Osteoblast (primary cell): ENCODE data around the gene THOP1. TPM values are rescaled to one million over a fixed set of nuclear protein-coding genes. Genes with fewer than 3 reads are reported as not detected.

Source experiments
- DNase-seq: peaks from one replicate; pipeline ENCODE4 v3.0.0; 2011; ENCODE audit warnings: low spot score, mixed read lengths; ENCODE audit not compliant: insufficient read length; ENCODE audit errors: missing footprints
- H2AFZ ChIP-seq: 2 replicates; pipeline ENCODE4 v1.6.0; 2011; ENCODE audit warnings: mild to moderate bottlenecking, low read length
- H3K27ac ChIP-seq: 2 replicates; pipeline ENCODE4 v1.5.1; 2011; ENCODE audit warnings: mild to moderate bottlenecking, low read depth, low read length, moderate library complexity
- H3K27me3 ChIP-seq: 2 replicates; pipeline ENCODE4 v1.6.0; 2012; ENCODE audit warnings: mild to moderate bottlenecking, control low read depth, inconsistent platforms, low read length, moderate library complexity; ENCODE audit not compliant: insufficient read depth
- H3K36me3 ChIP-seq: 2 replicates; pipeline ENCODE4 v1.5.1; 2011; ENCODE audit warnings: mild to moderate bottlenecking, low read length, control low read depth, moderate library complexity; ENCODE audit not compliant: insufficient read depth
- H3K4me1 ChIP-seq: 2 replicates; pipeline ENCODE4 v1.5.1; 2011; ENCODE audit warnings: mild to moderate bottlenecking, low read length, control low read depth, moderate library complexity; ENCODE audit not compliant: insufficient read depth
- H3K4me2 ChIP-seq: 2 replicates; pipeline ENCODE4 v1.6.0; 2011; ENCODE audit warnings: mild to moderate bottlenecking, low read length; ENCODE audit not compliant: insufficient read depth
- H3K4me3 ChIP-seq: fragments of 200-600 bp; sonication (generic); 3 replicates; pipeline ENCODE4 v1.5.1; 2012; ENCODE audit warnings: mild to moderate bottlenecking, low read length, inconsistent platforms; ENCODE audit not compliant: insufficient read depth
- H3K79me2 ChIP-seq: 2 replicates; pipeline ENCODE4 v1.6.0; 2012; ENCODE audit warnings: mild to moderate bottlenecking, low read length, control low read depth, inconsistent platforms; ENCODE audit not compliant: insufficient read depth
- H3K9me3 ChIP-seq: 2 replicates; pipeline ENCODE4 v1.5.1; 2011; ENCODE audit warnings: low read depth, low read length, control low read depth
- H4K20me1 ChIP-seq: 2 replicates; pipeline ENCODE4 v1.6.0; 2012; ENCODE audit warnings: mild to moderate bottlenecking, low read length, control low read depth; ENCODE audit not compliant: insufficient read depth
- total RNA-seq: library from RNA; depleted of rRNA; stranded (reverse); fragments of >200 nt; gene quantifications from 2 replicates; pipeline ENCODE4 v1.2.3, GENCODE V29; 2012
- TF ChIP-seq, protein P1 (sequence below): IDR thresholded peaks from 2 replicates; pipeline ENCODE4 v1.5.1; 2011; ENCODE audit warnings: mild to moderate bottlenecking, low read depth, low read length, moderate library complexity; ENCODE audit errors: extremely low read depth

THOP1 gene
- total RNA-seq, 1 donor: 45.6 TPM

DNA sequence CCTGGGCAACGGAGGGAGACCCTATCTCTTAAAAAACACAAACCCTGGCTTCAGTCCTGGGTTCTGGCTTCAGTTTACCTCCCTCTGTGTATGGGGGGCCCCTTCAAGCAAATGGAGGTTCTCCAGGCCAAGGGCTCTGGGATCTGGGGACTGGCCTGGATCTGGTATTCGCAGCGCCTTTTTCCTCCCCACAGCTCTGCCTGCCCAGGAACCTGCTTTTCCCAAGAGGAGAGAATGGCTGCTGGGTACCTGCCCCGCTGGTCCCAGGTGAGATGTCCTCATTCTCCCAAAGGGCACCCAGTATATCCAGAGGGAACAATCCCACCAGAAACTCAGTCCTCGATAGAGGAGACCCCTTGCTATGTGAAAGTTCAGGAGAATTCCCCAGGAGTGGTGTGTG is 37.5 kb downstream of the THOP1 start:
- Histone ChIP-seq H3K4me2 (no peak overlapping the region), H3K79me2 (no peaks in the 10 kb centered on the region), H3K27ac (no peak overlapping the region), H3K4me3 (no peak overlapping the region), H3K9me3 (peaks cover under 1% of the 10 kb centered on the region), H3K4me1 (no peaks in the 10 kb centered on the region), H2AFZ (no peak overlapping the region), H4K20me1 (no peaks in the 10 kb centered on the region), H3K36me3 (peaks cover 6% of the 10 kb centered on the region), H3K27me3 (no peaks in the 10 kb centered on the region)
- TF ChIP-seq, protein P1, sequence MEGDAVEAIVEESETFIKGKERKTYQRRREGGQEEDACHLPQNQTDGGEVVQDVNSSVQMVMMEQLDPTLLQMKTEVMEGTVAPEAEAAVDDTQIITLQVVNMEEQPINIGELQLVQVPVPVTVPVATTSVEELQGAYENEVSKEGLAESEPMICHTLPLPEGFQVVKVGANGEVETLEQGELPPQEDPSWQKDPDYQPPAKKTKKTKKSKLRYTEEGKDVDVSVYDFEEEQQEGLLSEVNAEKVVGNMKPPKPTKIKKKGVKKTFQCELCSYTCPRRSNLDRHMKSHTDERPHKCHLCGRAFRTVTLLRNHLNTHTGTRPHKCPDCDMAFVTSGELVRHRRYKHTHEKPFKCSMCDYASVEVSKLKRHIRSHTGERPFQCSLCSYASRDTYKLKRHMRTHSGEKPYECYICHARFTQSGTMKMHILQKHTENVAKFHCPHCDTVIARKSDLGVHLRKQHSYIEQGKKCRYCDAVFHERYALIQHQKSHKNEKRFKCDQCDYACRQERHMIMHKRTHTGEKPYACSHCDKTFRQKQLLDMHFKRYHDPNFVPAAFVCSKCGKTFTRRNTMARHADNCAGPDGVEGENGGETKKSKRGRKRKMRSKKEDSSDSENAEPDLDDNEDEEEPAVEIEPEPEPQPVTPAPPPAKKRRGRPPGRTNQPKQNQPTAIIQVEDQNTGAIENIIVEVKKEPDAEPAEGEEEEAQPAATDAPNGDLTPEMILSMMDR: no peak
- no peak for DNase-seq

DNA sequence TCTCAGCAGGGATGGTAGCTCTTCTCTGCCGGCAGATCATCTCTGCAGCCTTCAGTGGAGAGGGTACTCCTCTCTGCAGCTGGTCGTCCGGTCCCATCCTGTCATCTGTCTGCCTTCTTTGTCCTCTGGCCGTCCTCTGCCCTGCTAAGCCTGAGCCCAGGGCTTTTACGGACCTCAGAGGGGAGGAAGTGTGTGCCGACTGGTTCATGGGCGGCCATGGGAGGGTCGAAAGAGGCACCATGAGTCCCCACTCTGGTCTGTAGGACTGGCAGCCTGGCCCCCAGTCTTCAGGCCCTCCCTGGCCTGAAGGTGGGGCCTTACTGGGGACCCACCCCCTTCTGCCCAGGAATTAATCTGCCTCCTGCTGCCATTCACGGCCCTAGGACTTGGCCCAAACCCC is 38.3 kb downstream of the THOP1 start:
- no peak for DNase-seq
- Histone ChIP-seq H3K4me2 (no peak overlapping the region), H3K4me1 (no peaks in the 10 kb centered on the region), H3K9me3 (peaks cover 4% of the 10 kb centered on the region), H3K4me3 (no peak overlapping the region), H2AFZ (no peak overlapping the region), H3K79me2 (no peaks in the 10 kb centered on the region), H3K36me3 (peaks cover 8% of the 10 kb centered on the region), H3K27me3 (no peaks in the 10 kb centered on the region), H4K20me1 (no peaks in the 10 kb centered on the region), H3K27ac (no peak overlapping the region)
- TF ChIP-seq, protein P1: no peak

GRCh38 chr19:2824129-2824528 is 38.8 kb downstream of the THOP1 start:
- no peaks in the 10 kb centered on the region for H3K79me2 ChIP-seq
- H2AFZ ChIP-seq: no peak overlapping the region
- H3K4me2 ChIP-seq: no peak overlapping the region
- no peaks in the 10 kb centered on the region for H3K27me3 ChIP-seq
- no peaks in the 10 kb centered on the region for H4K20me1 ChIP-seq
- H3K9me3 ChIP-seq: peaks cover 4% of the 10 kb centered on the region
- TF ChIP-seq, protein P1: no peak
- DNase-seq: no peak
- no peak overlapping the region for H3K4me3 ChIP-seq
- no peak overlapping the region for H3K27ac ChIP-seq
- H3K36me3 ChIP-seq: peaks cover 8% of the 10 kb centered on the region
- H3K4me1 ChIP-seq: no peaks in the 10 kb centered on the region

DNA sequence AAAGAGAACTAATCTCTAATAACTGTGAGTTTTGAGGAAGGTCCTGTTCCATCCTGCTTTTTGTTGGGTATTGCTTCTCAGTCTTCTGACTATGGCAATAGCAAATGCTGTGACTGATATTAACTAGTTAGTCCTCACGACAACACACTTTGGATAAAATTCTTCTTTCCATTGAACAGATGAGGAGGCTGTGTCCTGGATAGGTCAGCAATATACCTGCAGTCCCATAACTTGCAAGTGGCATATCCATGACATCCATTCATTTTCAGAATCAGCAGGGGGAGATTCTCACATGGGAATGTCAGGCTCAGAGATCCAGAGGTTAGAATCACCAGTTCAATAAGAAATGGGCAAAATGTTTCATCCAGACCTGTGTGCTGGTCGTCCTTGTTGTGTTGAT is 41.7 kb downstream of the THOP1 start:
- TF ChIP-seq, protein P1: no peak
- H3K27ac ChIP-seq: no peak overlapping the region
- H3K9me3 ChIP-seq: peaks cover 7% of the 10 kb centered on the region
- H3K4me1 ChIP-seq: no peaks in the 10 kb centered on the region
- no peak overlapping the region for H3K4me3 ChIP-seq
- H4K20me1 ChIP-seq: no peaks in the 10 kb centered on the region
- H3K79me2 ChIP-seq: no peaks in the 10 kb centered on the region
- H3K36me3 ChIP-seq: peaks cover 8% of the 10 kb centered on the region
- H2AFZ ChIP-seq: no peak overlapping the region
- DNase-seq: no peak
- H3K4me2 ChIP-seq: no peak overlapping the region
- no peaks in the 10 kb centered on the region for H3K27me3 ChIP-seq
